Activated naive CD4-positive, alpha-beta T cell treated with anti-CD3 and anti-CD28 coated beads, Interleukin-2, amount 50 U/mL, for 16 hours (primary cell): ENCODE measurements around the gene BRMS1.
"Not testable (repeated sequence)": the region's sequence is repeated elsewhere in the genome, so short reads cannot be mapped to it uniquely, and the experiment has no call there.

ENCODE experiments used
- DNase-seq: peaks from one replicate; pipeline ENCODE4 v3.0.0-alpha.2; 2020

BRMS1 gene

DNA sequence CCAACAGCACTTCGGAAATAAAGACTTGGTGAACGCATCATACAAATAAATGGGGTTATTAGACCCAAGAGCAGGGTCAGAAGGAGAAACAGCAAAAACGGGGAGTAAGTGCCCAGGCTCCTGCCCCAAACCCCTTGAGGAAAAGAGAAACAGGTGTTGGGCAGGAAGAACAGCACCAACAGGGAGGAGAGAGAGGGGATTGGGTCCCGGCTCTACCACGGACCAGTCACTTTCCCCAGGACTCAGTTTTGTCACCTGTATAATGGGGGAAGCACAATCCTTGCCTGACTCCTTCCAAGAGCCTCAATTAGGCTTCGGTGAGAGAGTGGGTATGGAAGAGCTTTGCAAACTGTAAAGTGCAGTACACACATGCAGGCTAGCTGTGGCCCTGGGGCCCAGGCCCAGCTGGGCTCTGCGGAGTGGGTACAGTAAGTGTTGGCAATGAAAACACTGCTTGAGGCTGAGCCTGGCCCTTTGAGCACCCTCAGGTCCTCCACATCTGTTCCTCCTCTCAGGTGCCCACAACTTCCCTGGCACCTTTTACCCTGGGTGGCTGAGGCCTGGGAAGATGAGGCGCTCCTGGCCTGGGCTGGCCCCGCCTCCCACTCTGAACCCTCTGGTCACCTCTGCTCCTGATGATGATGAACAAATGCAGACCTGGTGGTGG is 17.7 kb upstream of the BRMS1 start:
- DNase-seq: no peak

DNA sequence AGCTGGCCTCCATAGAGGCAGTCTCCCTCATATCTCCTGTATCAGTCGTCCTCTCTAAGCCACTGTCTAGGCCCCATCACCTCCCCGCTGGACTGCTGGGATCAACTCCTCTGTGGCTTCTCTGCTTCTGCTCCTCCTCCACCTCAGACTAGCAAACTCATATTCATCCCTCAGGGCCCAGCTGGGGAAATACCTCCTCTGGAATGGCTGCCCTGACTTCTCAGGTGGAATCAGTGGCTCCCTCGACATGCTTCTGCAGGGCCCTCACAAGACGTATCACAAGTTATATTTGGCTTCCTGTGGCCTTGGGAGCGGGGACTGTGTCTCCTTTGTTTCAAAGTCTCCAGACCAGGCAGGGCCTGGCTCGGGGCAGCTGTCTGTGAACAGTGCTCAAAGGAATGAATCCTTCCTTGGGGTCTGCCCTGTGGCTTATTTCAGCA is 16.6 kb upstream of the BRMS1 start:
- DNase-seq: no peak

DNA sequence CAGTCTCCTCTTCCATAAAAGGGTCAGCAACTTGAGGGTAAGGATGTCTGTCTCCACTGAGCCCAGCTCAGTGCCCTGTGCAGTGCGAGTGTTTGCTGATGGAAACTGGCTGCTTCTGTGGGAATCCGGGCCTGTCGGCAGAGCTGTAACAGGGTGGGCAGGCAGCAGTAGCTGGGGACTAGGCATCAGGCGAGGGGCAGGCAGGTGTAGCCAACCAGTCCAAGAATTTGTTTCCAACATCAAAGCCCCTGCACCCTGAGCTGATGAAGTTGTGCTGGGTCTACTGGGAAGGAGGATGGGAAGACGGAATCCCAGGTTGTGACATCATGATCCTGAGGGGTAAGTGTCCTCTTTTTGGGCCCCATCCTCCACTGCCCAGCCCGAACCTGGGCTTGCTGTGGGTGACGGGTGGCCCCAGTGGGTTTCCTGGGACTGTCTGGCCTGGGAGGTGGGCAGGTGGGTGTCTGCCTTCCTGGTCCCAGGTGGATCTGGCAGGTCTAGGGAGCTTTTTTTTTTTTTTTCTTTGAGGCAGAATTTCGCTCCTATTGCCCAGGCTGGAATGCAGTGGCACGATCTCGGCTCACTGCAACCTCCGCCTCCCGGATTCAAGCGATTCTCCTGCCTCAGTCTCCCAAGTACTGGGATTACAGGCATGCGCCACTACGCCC is 15.6 kb upstream of the BRMS1 start:
- DNase-seq: no peak

DNA sequence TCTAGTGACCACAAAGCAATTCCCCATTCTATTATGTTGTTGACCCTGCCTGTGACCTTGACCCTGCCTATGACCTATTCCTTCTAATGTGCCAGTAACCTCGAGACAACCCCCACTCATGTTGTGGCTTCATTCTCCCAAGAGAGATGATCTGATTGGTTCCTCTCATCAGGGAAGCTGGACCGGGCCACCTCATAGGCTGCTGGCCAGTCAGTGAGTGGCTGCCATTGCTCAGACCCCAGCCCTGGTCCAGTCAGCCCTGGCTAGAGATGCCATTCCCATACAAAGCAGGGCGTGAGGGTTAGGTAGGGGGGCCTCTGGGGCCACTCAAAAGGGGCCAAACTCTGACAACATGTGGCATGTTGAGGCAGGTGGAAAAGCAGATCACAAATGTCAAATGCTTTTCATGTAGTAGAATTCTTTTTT is 14.8 kb upstream of the BRMS1 start:
- no peak for DNase-seq

DNA sequence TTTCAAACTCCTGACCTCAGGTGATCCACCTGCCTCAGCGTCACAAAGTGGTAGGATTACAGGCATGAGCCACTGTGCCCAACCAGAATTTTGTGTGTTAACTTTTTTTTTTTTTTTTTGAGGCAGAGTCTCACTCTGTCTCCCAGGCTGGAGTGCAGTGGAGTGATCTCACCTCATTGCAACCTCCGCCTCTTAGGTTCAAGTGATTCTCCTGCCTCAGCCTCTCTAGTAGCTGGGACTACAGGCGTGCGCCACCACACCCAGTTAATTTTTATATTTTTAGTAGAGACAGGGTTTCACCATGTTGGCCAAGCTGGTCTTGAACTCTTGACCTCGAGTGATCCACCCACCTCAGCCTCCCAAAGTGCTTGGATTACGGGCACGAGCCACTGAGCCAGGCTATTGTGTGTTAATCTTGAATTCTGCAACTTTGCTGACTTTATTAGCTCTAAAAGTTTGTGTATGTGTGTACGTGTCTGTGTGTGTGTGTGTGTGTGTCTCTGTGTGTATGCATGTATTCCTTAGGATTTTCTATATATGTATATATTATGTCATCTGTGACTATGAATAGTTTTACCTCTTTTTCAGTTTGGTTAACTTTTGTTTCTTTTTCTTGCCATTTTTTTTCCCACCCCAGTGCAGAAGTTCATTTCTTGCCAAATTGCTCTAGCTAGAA is 5.8 kb upstream of the BRMS1 start:
- not testable (repeated sequence) for DNase-seq

DNA sequence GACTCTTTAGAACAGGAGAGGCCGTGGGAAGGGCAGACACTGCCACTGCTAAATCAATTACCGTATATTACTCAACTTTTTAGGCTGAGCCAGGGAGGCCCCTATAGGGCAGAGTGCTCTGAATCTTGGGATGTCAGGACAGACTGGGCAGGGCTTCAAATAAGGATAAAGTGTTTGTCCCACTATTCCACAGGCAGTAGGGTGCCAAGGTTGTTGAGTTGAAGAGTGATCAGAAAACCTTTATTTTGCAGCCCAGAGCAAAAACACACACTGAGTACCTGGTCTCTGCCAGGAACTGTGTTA is 4.1 kb upstream of the BRMS1 start:
- DNase-seq: no peak

DNA sequence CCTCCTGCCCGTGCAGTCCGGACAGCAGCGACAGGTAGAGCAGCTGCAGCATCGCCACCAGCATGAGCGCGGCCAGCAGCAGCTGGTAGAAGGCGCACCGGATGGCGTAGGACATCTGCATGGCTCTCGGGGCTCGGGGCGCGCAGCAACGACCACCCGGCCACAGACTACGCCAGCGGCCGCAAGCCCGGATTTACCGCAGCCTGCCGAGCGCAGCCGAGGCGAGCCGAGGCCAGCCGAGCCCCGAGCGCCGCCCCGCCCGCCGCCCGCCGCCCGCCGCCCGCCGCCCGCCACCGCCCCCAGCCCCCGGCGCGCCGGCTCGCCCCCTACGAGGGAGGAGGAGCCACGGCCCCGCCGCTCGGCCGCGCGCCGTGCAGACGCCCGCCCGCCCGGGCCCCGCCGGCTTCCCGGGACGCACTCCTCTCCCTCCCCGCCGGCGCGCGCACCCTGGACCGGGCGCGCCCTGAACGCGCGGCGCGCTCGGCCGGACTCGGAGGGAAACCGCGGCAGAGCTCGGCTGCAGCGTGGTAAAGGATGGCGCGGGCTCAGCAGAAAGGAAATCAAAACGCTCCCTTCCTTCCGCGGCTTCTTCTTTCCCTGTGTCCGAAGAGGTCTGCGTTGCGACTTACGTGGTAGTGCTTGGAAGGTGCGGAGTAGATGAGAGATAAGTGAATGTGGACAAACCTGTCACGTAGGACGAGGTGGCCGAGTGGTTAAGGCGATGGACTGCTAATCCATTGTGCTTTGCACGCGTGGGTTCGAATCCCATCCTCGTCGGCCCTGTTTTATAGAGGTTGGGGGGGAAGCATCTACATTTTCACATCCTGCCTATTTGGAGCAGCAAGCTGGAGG is 2.7 kb upstream of the BRMS1 start, which contains the start of gene B4GAT1:
B4GAT1 (minus strand) TSS at position 205 of the 852 bp plus-strand sequence; CDS start at position 121, 84 bp downstream.
- peak; percentile 83 for DNase-seq

DNA sequence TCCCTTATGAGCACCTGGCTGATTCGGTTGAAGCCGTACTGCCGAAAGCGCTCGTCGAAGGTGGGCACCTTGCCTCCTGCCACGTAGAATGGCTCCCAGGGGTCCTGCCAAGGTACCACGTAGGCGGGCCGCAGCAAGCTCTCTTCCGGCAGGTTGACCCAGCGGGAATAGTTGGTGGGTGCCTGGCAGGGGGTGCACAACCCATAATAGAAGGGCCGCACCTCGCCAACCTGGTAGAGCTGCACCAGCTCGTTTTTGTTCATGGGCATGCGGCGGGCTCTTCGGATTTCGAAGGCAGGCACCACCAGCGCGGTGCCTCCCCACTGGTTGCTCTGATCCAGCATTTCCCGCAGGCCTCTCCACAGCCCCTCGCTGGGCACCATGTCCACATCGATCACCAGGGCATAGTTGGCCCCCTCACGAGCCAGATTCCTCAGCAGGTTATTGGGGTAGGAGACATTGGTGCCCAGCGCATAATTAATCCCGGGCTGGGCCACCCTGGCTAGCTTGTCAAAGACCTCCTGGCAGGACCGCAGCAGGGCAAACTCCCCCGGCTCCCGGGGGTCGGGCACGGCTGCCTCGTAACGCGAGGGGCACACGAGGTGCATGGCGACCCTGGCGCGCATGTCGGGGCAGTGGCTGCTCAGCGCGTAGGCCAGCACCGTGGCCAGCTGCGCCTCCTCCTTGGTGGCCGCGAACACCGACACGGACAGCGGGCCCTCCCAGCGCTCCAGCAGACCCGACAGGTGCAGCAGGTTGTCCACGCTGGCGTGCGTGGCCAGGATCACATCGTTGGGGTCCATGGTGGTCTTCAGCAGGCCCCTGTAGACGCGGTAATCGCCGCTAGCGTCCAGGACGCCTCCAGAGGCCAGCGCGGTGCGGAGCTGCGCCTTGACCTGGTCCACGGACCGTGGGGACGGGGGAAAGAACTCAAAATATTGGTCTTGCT is 1.8 kb upstream of the BRMS1 start:
- no peak for DNase-seq

DNA sequence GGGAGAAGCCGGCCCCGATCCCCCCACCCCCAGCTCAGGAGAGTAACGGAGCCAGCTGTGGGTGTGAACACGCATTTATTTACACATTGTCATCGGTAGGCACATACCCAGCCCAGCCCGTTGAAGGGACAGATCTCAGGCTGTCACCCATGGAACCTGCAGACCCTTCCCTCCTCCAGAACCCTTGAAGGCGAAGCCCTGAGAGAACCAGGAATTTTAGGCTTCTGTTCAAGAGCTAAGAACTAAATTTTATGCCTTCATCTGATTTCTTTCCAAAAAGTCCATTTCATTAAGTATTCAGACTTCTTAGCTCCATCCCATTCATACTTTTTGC is 379 bp upstream of the BRMS1 start:
- no peak for DNase-seq

DNA sequence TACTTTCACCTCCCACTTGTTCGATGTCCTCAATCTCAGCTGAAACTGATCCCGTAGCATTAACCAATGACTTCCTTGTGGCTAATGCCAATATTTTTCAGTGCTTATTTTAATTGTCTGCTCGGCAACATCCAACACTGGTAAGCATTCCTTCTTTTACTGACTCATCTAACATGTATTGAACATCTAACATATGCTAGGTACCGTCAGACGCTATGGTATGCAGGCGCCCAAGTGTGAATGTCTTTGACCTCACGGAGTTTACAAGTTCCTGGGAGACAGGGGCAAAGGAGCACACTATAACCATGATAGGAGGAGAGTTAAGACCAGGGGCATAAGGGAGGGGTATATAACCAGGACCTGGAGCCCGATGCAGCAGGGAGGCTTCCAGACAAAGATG is 1.7 kb downstream of the BRMS1 start:
- no peak for DNase-seq

DNA sequence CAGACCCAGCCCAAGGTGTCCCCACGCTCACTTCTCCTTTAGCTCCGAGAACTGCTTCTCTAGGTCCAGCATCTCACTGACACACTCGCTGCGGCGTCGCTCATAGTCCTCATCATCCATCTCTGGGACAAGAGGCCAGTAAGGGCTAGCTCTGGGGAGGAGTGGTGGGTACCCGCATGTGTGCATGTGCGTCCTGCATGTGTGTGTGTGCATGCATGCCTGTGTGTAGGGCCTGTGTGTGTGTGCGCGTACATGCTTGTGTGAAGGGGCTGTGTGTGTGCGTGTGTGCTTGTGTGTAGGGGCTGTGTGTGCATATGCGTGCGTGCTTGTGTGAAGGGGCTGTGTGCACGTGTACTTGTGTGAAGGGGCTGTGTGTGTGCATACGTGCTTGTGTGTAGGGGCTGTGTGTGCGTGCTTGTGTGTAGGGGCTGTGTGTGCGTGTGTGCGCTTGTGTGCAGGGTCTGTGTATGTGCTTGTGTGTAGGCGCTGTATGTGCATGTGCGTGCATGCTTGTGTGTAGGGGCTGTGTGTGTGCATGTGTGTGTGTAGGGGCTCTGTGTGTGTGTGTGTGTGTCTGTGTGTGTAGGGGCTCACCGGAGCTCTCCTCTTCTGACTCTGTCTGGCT is 3.3 kb downstream of the BRMS1 start:
- no peak for DNase-seq

DNA sequence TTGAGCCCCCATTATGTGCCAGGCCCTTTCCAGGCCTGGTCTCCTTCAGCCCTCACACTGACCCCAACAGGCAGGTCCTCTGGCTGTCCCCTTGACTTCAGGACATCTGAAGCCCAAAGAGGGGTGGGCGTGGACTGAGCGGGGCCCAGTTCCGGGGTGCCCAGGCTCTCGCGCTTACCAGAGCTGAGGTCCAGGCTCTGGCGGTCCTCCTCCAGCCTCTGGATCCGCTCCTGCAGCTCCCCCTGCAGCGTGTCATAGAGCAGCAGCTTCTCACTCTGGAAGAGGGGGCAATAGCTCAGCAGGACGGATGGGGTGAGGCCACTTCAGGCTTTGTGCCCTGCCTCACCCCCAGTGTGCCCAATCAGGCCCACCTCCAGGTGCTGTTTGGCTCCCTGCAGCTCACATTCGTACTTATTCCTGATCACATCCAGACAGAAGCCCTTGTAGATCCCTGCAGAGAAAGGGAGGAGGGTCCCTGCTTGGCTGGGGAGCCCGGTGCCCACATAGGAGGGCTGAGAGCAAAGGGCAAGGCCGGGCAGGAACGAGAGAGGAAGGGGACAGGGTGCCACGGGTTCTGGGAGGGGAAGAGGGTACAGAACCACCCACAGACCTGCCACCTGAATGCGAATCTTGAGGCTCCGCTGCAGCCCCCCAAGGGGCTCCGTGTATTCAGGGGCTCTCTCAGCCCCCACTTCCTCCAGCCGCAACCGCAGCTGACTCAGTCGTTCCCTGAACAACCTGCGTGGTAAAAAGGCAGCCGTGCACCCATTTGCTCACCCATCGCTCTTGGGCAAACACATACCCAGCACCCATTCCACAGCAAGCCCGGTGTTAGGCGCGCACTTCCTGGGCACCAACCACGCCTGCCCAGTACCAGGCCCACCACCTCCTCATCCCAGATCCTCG is 4.1 kb downstream of the BRMS1 start:
- DNase-seq: no peak

DNA sequence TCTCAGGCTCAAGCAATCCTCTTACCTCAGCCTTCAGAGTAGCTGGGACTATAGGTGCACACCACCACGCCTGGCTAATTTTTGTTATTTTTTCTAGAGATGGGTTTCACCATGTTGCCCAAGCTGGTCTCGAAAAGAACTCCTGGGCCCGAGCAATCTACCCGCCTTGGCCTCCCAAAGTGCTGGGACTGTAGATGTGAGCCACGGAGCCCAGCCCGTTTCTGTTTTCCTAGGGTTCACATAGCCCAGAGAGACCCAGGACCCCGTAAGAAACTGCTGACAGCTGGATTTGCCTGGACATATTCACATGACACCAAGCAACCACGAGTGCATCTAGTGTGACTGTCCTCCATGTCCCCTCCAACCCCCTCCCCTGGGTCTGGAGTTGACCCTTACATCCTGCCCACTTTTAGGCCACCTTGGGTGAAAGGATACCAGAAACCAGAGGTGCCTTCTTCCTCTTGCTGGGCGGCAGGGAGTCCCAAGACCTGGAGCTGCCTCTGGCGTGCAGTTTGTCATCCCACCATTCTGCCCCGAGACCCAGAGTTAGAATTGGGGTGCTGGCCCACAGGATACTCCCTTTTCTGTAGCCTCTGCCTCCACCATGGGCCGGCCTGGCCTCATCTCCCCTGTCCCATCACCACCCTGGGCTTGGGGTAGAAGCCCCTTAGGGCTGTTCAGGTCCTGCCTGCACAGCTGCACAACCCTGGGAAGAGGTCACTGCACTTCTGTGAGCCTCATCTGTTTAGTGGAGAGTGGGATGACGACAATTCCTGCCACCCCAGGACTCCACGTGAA is 5.0 kb downstream of the BRMS1 start:
- no peak for DNase-seq

DNA sequence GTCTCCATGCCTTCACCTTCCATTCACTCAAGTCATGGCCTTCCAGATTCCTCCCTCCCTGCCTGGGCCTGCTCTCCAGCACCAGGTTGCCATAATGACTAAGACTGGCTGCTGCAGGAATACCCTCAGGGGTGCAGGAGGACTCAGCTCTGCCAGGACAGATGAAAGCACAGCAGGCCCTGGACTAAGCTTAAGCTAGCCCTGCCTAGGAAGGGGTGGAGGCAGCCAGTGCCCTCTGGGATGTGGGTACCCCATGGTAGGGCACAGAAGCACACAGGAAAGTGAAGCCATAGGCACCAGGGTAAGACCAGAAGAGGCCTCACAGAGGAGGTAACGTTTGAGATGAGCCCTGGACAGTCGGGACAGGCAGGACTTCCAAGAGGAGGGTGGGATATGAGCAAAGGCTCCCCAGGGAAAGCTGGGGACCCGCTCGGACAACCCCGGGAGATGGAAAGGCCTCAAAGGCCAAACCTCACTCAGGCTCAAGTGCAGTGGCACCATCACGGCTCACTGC is 5.7 kb downstream of the BRMS1 start:
- no peak for DNase-seq

DNA sequence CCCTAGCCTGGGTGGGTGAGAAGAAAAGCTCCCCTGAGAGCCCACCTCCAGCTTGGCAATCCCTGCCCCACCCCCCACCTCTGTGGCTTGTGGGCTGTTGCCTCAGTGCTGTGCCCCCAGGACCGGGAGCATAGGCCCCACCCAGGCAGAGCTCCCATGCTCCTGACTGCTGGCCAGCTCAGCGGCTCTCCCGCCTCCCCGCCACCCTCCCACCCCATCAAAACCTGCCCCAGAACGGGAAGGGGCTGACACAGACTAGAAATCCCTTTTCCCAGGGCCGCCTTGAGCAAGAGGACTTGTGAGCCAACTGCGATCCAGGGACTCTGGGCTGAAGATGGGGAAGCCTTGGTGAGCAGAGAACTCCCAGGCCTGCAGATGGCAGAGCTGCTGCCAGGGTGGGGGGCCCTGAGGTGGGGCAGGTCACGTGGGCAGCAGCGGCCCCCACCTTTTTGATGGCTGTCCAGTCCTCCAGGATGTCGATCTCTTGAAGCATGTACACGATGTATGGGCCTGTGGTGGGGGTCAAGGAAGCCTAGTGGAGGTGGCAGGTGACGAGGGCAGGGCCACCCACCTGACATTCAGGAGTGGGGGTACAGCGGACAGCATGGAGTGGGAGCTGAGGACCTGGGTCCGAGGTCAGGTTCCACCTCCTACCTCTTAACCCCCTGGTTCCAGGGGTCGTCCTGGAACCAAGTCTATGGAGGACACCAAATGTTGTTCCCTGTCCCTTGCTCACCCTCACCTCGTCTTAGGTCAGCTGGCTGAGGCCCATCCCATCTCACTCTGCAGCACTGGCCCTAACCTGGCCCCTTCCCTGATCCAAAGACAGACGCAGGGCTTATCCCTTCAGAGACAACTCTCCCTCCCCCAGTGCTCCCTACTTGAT is 6.4 kb downstream of the BRMS1 start:
- no peak for DNase-seq

DNA sequence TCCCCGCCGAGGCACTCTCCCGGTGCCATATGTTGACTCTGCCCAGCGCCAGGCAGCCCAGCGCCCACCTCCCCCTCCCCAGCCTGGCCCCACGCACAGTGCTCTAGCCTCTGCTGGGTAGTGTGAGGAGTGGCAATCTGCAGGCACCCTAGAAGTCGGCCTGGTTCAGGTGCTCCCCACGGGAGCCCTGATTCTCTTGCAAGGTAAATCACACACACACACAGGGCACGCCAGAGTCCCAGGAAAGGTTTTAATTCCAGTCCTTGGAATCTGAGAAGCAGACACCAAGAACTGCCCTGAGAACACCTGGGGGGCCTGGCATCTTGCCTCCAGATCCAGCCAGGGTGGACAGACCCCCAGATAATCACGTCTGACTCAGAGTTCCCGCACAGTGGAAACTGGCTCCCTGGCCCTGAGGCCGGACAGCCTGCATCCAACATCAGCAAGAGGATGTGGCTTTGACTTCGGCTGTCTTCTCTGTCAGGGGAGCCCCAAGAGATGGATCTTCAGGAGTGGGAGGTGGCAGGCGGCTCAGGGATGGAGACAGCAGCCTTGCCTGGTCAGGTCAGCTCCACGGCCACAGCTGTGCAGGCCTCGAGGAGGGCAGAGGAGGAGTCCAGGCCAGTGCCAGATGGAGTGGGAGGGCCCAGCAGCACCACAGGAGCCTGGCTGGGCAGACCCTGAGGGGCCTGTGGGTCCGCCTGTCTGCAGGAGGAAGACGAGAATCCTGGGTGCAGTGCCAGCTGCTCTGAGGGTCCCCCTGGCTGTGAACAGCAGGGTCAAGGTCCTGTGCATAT is 7.6 kb downstream of the BRMS1 start:
- no peak for DNase-seq

DNA sequence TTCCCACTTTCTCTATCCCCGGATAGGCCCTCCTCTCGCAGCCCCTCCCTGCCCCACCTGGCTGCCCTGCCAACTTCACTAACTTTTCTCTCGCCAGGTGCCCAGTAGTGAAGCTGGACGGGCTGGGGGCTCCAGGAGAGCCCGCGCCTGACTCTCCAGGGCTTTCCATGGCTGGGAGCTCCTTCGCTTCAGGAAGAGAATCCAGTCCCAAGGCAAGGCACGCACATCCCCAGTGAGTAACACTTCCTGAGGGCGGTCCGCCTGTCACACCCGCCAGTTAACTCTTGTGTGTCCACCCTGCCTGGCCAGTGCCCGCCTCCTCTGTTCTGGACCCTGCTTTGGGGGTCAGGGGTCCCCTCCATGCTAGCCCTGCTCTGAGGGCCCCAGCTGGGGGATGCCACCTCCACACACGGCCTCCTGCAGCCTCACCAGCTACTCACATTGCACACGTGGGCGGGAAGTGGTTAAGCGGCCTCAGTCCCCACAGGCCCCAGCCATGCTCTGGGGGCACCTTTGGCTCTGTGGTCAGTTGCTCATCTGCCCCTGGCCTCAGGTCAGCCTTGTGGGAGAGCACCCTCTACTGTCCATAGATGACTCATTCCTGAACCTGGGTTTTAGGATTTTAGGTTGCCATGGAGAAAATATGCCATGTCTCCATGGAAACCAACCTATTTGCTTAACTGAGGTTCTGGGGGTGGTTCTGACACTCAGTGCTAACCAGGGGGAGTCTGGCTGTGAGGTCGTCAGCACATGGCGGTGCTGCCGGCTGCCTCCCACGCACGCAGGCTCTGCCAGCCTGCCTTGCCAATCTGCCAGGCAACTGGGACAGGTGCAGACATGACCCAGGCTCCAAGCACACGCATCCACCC is 8.4 kb downstream of the BRMS1 start, which contains the start of gene RIN1:
RIN1 (minus strand) TSS at position 201 of the 869 bp plus-strand sequence; CDS start at position 169, 32 bp downstream.
- no peak for DNase-seq
